Measurements from ENCODE around the gene SCRT2. TPM values are rescaled to one million over a fixed set of nuclear protein-coding genes. Genes with fewer than 3 reads are reported as not detected.

Gene SCRT2
- total RNA-seq, 1 experiment from 2014 or later = not detected

- ChIA-PET CTCF (no interaction called here), POLR2A (no interaction called here)
- H3K4me3 Mint-ChIP-seq (ENCODE audit: unreplicated experiment) = no peak overlapping the region
- Histone ChIP-seq H3K36me3 (ENCODE audit: control insufficient read depth, insufficient read depth, low read length) (no peaks in the 10 kb centered on the region), H3K4me3 (ENCODE audit: low read depth, low read length) (no peak overlapping the region), H3K27me3 (replicated peaks; ENCODE audit: control insufficient read depth, insufficient read depth, low read length) (no peaks in the 10 kb centered on the region; the same call in 1 of the 2 replicates), H3K9me3 (no peaks in the 10 kb centered on the region), H3K4me1 (no peaks in the 10 kb centered on the region)
- no peak for DNase-seq
- TF ChIP-seq CTCF (IDR thresholded peaks at IDR 0.05; ENCODE audit: insufficient read depth in 1 of 2, low read depth in 1 of 2, low read length in 1 of 2, severe bottlenecking in 1 of 2, unreplicated experiment in 1 of 2) = no peak
- peaks cover 11% of the 10 kb centered on the region for H3K27me3 Mint-ChIP-seq (ENCODE audit: insufficient read depth, unreplicated experiment)
- H3K27ac Mint-ChIP-seq (ENCODE audit: unreplicated experiment) = no peak overlapping the region
- no peaks in the 10 kb centered on the region for H3K36me3 Mint-ChIP-seq (ENCODE audit: insufficient read depth, unreplicated experiment)
- no peaks in the 10 kb centered on the region for H3K9me3 Mint-ChIP-seq (ENCODE audit: unreplicated experiment)
- intact Hi-C loops (cut with micrococcal nuclease; ENCODE audit: unreplicated experiment) = no loop called here
- no TSS peak for BruUV-seq (replicated peaks)
- H3K4me1 Mint-ChIP-seq (ENCODE audit: low read depth, unreplicated experiment) = no peaks in the 10 kb centered on the region
Measured at GRCh38 chr20:682123-682522, 6.5 kb upstream of the SCRT2 start.

DNA sequence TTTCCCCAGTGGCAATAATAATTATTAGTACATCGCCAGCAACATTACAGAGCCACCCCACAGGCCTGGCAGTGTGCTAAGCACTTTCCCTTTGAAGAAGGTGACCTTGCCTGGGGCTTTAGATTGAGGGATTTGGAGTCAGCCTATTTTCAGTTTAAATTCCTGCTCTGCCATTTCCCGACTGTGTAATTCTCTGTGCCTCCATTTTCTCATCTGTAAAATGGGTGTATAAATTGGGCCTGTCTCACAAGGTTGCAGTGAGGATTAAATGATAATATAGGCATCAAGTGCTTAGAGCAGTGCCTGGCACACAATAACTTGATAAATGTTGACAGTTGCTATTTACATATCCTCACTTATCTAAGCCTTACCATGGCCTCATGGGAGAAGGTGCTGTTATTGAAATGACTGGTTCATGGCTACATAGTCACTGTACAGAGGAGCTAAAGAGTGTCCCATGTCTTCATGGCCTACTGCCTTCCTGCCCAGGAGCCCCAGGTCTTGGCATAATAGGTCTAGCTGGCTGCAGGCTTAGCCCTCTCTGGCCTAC lies 5.1 kb upstream of the SCRT2 start:
- Histone ChIP-seq H3K4me1 (peaks cover 4% of the 10 kb centered on the region), H3K9me3 (no peaks in the 10 kb centered on the region), H3K27me3 (replicated peaks; ENCODE audit: control insufficient read depth, insufficient read depth, low read length) (peaks cover 2% of the 10 kb centered on the region; the same call in 1 of the 2 replicates), H3K4me3 (ENCODE audit: low read depth, low read length) (no peak overlapping the region), H3K36me3 (ENCODE audit: control insufficient read depth, insufficient read depth, low read length) (no peaks in the 10 kb centered on the region)
- H3K27ac Mint-ChIP-seq (ENCODE audit: unreplicated experiment) = no peak overlapping the region
- no TSS peak for BruUV-seq (replicated peaks)
- H3K9me3 Mint-ChIP-seq (ENCODE audit: unreplicated experiment) = no peaks in the 10 kb centered on the region
- ChIA-PET CTCF (no interaction called here), POLR2A (no interaction called here)
- H3K36me3 Mint-ChIP-seq (ENCODE audit: insufficient read depth, unreplicated experiment) = no peaks in the 10 kb centered on the region
- no peak for TF ChIP-seq CTCF (IDR thresholded peaks at IDR 0.05; ENCODE audit: insufficient read depth in 1 of 2, low read depth in 1 of 2, low read length in 1 of 2, severe bottlenecking in 1 of 2, unreplicated experiment in 1 of 2)
- H3K4me3 Mint-ChIP-seq (ENCODE audit: unreplicated experiment) = no peak overlapping the region
- no peak for DNase-seq
- intact Hi-C loops (cut with micrococcal nuclease; ENCODE audit: unreplicated experiment) = no loop called here
- H3K27me3 Mint-ChIP-seq (ENCODE audit: insufficient read depth, unreplicated experiment) = peaks cover 15% of the 10 kb centered on the region
- peaks cover 6% of the 10 kb centered on the region for H3K4me1 Mint-ChIP-seq (ENCODE audit: low read depth, unreplicated experiment)

GRCh38 chr20:677957-678356 lies 2.4 kb upstream of the SCRT2 start:
- H3K4me1 ChIP-seq = peaks cover 10% of the 10 kb centered on the region
- Mint-ChIP-seq H3K27me3 (ENCODE audit: insufficient read depth, unreplicated experiment) (peaks cover 24% of the 10 kb centered on the region), H3K27ac (ENCODE audit: unreplicated experiment) (no peak overlapping the region), H3K4me1 (ENCODE audit: low read depth, unreplicated experiment) (peaks cover 7% of the 10 kb centered on the region), H3K36me3 (ENCODE audit: insufficient read depth, unreplicated experiment) (no peaks in the 10 kb centered on the region), H3K9me3 (ENCODE audit: unreplicated experiment) (no peaks in the 10 kb centered on the region), H3K4me3 (ENCODE audit: unreplicated experiment) (no peak overlapping the region)
- no peaks in the 10 kb centered on the region for H3K36me3 ChIP-seq (ENCODE audit: control insufficient read depth, insufficient read depth, low read length)
- H3K27me3 ChIP-seq (replicated peaks; ENCODE audit: control insufficient read depth, insufficient read depth, low read length) = peaks cover 3% of the 10 kb centered on the region; the same call in 1 of the 2 replicates
- no peaks in the 10 kb centered on the region for H3K9me3 ChIP-seq
- CTCF ChIA-PET = no interaction called here
- no peak for DNase-seq
- BruUV-seq (replicated peaks) = no TSS peak
- intact Hi-C loops (cut with micrococcal nuclease; ENCODE audit: unreplicated experiment) = no loop called here
- no peak for TF ChIP-seq CTCF (IDR thresholded peaks at IDR 0.05; ENCODE audit: insufficient read depth in 1 of 2, low read depth in 1 of 2, low read length in 1 of 2, severe bottlenecking in 1 of 2, unreplicated experiment in 1 of 2)
- POLR2A ChIA-PET = no interaction called here
- H3K4me3 ChIP-seq (ENCODE audit: low read depth, low read length) = no peak overlapping the region

All from Caco-2 (cell line).